GM23338 (cell line): ENCODE data around the gene GRIK1. TPM values are rescaled to one million over a fixed set of nuclear protein-coding genes. Genes with fewer than 3 reads are reported as not detected.

Source experiments
- ATAC-seq: fragments of 200-7000 bp; cut with Tn5 transposase; 3 replicates; pipeline ENCODE4 v1.9.1; 2020
- DNase-seq: peaks from one replicate; pipeline ENCODE4 v3.0.0-alpha.2; 2015; ENCODE audit warnings: low spot score
- H2AFZ ChIP-seq: fragments of 200-600 bp; sonication (generic); 2 replicates; pipeline ENCODE4 v1.8.0; 2016; ENCODE audit warnings: antibody characterized with exemption, mild to moderate bottlenecking, moderate library complexity
- H3F3A ChIP-seq: fragments of 200-600 bp; sonication (generic); replicated peaks from 2 replicates; pipeline ENCODE4 v1.8.0; 2017; ENCODE audit warnings: antibody characterized with exemption, mixed run types, low read depth
- H3K27ac ChIP-seq: fragments of 200-600 bp; sonication (generic); 2 replicates; pipeline ENCODE4 v1.6.1; 2016; ENCODE audit warnings: low read depth
- H3K27me3 ChIP-seq: fragments of 200-600 bp; sonication (generic); 2 replicates; pipeline ENCODE4 v1.8.0; 2016; ENCODE audit warnings: mild to moderate bottlenecking, mixed run types, moderate library complexity; ENCODE audit not compliant: insufficient read depth
- H3K36me3 ChIP-seq: fragments of 200-600 bp; sonication (generic); 2 replicates; pipeline ENCODE4 v1.8.0; 2016; ENCODE audit warnings: mild to moderate bottlenecking; ENCODE audit not compliant: insufficient read depth
- H3K4me1 ChIP-seq: fragments of 200-600 bp; sonication (generic); 2 replicates; pipeline ENCODE4 v1.8.0; 2016; ENCODE audit warnings: mild to moderate bottlenecking, moderate library complexity; ENCODE audit not compliant: insufficient read depth
- H3K4me2 ChIP-seq: fragments of 200-600 bp; sonication (generic); 2 replicates; pipeline ENCODE4 v1.7.1; 2017; ENCODE audit warnings: mixed run types
- H3K4me3 ChIP-seq: fragments of 200-600 bp; sonication (generic); 2 replicates; pipeline ENCODE4 v1.6.1; 2016; ENCODE audit warnings: mixed run types
- H3K79me2 ChIP-seq: fragments of 200-600 bp; sonication (generic); replicated peaks from 2 replicates; pipeline ENCODE4 v1.8.0; 2017; ENCODE audit warnings: mild to moderate bottlenecking; ENCODE audit not compliant: insufficient read depth
- H3K9me2 ChIP-seq: fragments of 200-600 bp; sonication (generic); 2 replicates; pipeline ENCODE4 v1.8.0; 2017; ENCODE audit not compliant: insufficient read depth
- H4K20me1 ChIP-seq: fragments of 200-600 bp; sonication (generic); replicated peaks from 2 replicates; pipeline ENCODE4 v1.8.0; 2017; ENCODE audit warnings: mild to moderate bottlenecking; ENCODE audit not compliant: insufficient read depth
- H3K27ac Mint-ChIP-seq: 2 replicates; pipeline ENCODE4 v1.8.0; 2020; ENCODE audit warnings: inconsistent platforms, mild to moderate bottlenecking, moderate library complexity, mixed read lengths
- H3K27me3 Mint-ChIP-seq: 3 replicates; pipeline ENCODE4 v1.8.0; 2022; ENCODE audit warnings: low read depth, mild to moderate bottlenecking, moderate library complexity, mixed read lengths, inconsistent platforms; ENCODE audit not compliant: insufficient read depth, poor library complexity
- H3K36me3 Mint-ChIP-seq: 3 replicates; pipeline ENCODE4 v1.8.0; 2021; ENCODE audit warnings: low read depth, mild to moderate bottlenecking, inconsistent platforms, moderate library complexity, mixed read lengths
- H3K4me1 Mint-ChIP-seq: 3 replicates; pipeline ENCODE4 v1.8.0; 2020; ENCODE audit warnings: mild to moderate bottlenecking, inconsistent platforms, mixed read lengths
- H3K4me3 Mint-ChIP-seq: 3 replicates; pipeline ENCODE4 v1.8.0; 2021; ENCODE audit warnings: moderate library complexity, mild to moderate bottlenecking, inconsistent platforms, mixed read lengths
- H3K9me3 Mint-ChIP-seq: 3 replicates; pipeline ENCODE4 v1.8.0; 2020; ENCODE audit warnings: moderate library complexity, mild to moderate bottlenecking, inconsistent platforms, mixed read lengths
- CREB1 ChIP-seq: fragments of 250-450 bp; sonication (Bioruptor Pico); IDR thresholded peaks from 2 replicates; pipeline ENCODE4 v1.5.0; 2020; ENCODE audit warnings: low read depth, mild to moderate bottlenecking, moderate library complexity
- EZH2 ChIP-seq: fragments of 200-600 bp; sonication (generic); IDR thresholded peaks from one replicate; pipeline ENCODE4 v1.8.0; 2017; ENCODE audit warnings: antibody characterized with exemption, mild to moderate bottlenecking, low read depth; ENCODE audit not compliant: unreplicated experiment
- NANOG ChIP-seq: IDR thresholded peaks from 2 replicates; pipeline ENCODE4 v1.6.1; 2016; ENCODE audit warnings: antibody characterized with exemption, borderline replicate concordance
- POLR2AphosphoS5 ChIP-seq: IDR thresholded peaks from 2 replicates; pipeline ENCODE4 v1.6.1; 2016; ENCODE audit warnings: antibody characterized with exemption, low read depth
- STAT1 ChIP-seq: IDR thresholded peaks from one replicate; pipeline ENCODE4 v1.6.1; 2016; ENCODE audit warnings: antibody characterized with exemption; ENCODE audit not compliant: unreplicated experiment
- ZNF114 ChIP-seq: fragments of 250-450 bp; sonication (Bioruptor Pico); IDR thresholded peaks from 2 replicates; pipeline ENCODE4 v1.5.0; 2020; ENCODE audit warnings: mild to moderate bottlenecking, moderate library complexity
- ZNF331 ChIP-seq: fragments of 250-450 bp; sonication (Bioruptor Pico); IDR thresholded peaks from 2 replicates; pipeline ENCODE4 v1.5.0; 2020; ENCODE audit warnings: low read depth, mild to moderate bottlenecking, moderate library complexity
- polyA plus RNA-seq: library from polyadenylated mRNA; unstranded; fragments of >200 nt; fragmentation: Nextera tagmentation; extraction: Ambion mirVana; gene quantifications from 2 replicates; pipeline ENCODE4 v1.2.1, GENCODE V29; 2016
- total RNA-seq: library from RNA; depleted of rRNA; stranded (reverse); fragments of >200 nt; shearing (Covaris generic); gene quantifications from 2 replicates; pipeline ENCODE4 v1.2.3, GENCODE V29; 2014
- TF ChIP-seq, protein P1 (sequence below): IDR thresholded peaks from 2 replicates; pipeline ENCODE4 v1.6.1; 2016; ENCODE audit warnings: antibody characterized with exemption
- TF ChIP-seq, protein P2 (sequence below): fragments of 250-450 bp; sonication (Bioruptor Pico); IDR thresholded peaks from 2 replicates; pipeline ENCODE4 v1.5.0; 2020; ENCODE audit warnings: mild to moderate bottlenecking, moderate library complexity

Gene GRIK1
- total and polyA plus RNA-seq, 2 experiments from 2014 or later: 0.18 to 0.42 TPM

GRCh38 chr21:29682800-29683199, 257.0 kb downstream of the GRIK1 start:
- no peaks in the 10 kb centered on the region for H3K79me2 ChIP-seq
- Mint-ChIP-seq H3K36me3 (no peaks in the 10 kb centered on the region), H3K27ac (no peak overlapping the region), H3K4me3 (no peak overlapping the region), H3K4me1 (peaks cover 3% of the 10 kb centered on the region; the same call in 2 of the 3 replicates), H3K9me3 (no peaks in the 10 kb centered on the region; the same call in 2 of the 3 replicates), H3K27me3 (peaks cover 3% of the 10 kb centered on the region)
- H3K27ac ChIP-seq: no peak overlapping the region
- ATAC-seq: no peak
- H2AFZ ChIP-seq: no peak overlapping the region
- H3K9me2 ChIP-seq: no peaks in the 10 kb centered on the region
- no peaks in the 10 kb centered on the region for H3F3A ChIP-seq
- no peaks in the 10 kb centered on the region for H3K27me3 ChIP-seq
- no peaks in the 10 kb centered on the region for H3K36me3 ChIP-seq
- DNase-seq: no peak
- TF ChIP-seq NANOG: no peak
- no peak for TF ChIP-seq ZNF114 (CRISPR knock-in tag)
- TF ChIP-seq, protein P1, sequence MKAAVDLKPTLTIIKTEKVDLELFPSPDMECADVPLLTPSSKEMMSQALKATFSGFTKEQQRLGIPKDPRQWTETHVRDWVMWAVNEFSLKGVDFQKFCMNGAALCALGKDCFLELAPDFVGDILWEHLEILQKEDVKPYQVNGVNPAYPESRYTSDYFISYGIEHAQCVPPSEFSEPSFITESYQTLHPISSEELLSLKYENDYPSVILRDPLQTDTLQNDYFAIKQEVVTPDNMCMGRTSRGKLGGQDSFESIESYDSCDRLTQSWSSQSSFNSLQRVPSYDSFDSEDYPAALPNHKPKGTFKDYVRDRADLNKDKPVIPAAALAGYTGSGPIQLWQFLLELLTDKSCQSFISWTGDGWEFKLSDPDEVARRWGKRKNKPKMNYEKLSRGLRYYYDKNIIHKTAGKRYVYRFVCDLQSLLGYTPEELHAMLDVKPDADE: no peak
- TF ChIP-seq ZNF331 (CRISPR knock-in tag): no peak
- no peak for TF ChIP-seq POLR2AphosphoS5
- TF ChIP-seq CREB1 (CRISPR knock-in tag): no peak
- H3K4me2 ChIP-seq: no peak overlapping the region
- H3K4me1 ChIP-seq: peaks cover 4% of the 10 kb centered on the region
- no peak overlapping the region for H3K4me3 ChIP-seq
- no peaks in the 10 kb centered on the region for H4K20me1 ChIP-seq

- peaks cover 28% of the 10 kb centered on the region for H3K4me1 Mint-ChIP-seq
- Histone ChIP-seq H3K4me1 (peaks cover 25% of the 10 kb centered on the region), H3K79me2 (no peaks in the 10 kb centered on the region), H3K4me3 (no peak overlapping the region), H3F3A (no peaks in the 10 kb centered on the region), H3K27ac (no peak overlapping the region), H3K27me3 (no peaks in the 10 kb centered on the region), H3K36me3 (no peaks in the 10 kb centered on the region), H3K4me2 (no peak overlapping the region), H2AFZ (no peak overlapping the region), H4K20me1 (no peaks in the 10 kb centered on the region), H3K9me2 (no peaks in the 10 kb centered on the region)
- DNase-seq (no peak), ATAC-seq (no peak)
- no peak overlapping the region for H3K27ac Mint-ChIP-seq
- no peak overlapping the region for H3K4me3 Mint-ChIP-seq
- H3K36me3 Mint-ChIP-seq: no peaks in the 10 kb centered on the region
- no peaks in the 10 kb centered on the region; the same call in 2 of the 3 replicates for H3K9me3 Mint-ChIP-seq
- no peak for TF ChIP-seq STAT1
- TF ChIP-seq EZH2: no peak
- no peaks in the 10 kb centered on the region for H3K27me3 Mint-ChIP-seq
Observed at GRCh38 chr21:29680273-29680672, 259.5 kb downstream of the GRIK1 start.

DNA sequence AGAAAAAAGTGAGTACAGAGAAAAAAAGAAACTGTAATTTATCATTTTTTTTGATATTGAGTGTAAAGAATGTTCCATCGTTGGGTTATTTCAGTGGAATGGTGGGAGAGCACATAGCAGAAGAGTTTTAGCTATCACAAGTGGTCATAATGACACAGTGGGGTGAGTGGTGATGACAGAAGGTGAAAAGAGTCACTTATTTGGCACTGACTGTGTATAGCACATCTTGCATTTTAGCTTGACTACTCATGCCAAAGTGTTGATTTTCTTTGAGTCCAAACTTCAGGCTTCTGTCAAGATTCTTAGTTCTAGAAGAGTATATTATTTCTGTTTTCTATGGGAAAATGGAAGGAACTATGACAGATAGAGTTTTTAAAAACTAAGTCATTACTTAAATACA, 261.2 kb downstream of the GRIK1 start:
- Mint-ChIP-seq H3K27me3 (no peaks in the 10 kb centered on the region), H3K36me3 (no peaks in the 10 kb centered on the region), H3K27ac (no peak overlapping the region), H3K9me3 (no peaks in the 10 kb centered on the region; the same call in 2 of the 3 replicates), H3K4me3 (no peak overlapping the region), H3K4me1 (peaks cover 37% of the 10 kb centered on the region)
- Histone ChIP-seq H2AFZ (no peak overlapping the region), H3F3A (no peaks in the 10 kb centered on the region), H3K27me3 (no peaks in the 10 kb centered on the region), H4K20me1 (no peaks in the 10 kb centered on the region), H3K27ac (no peak overlapping the region), H3K4me1 (peaks cover 34% of the 10 kb centered on the region), H3K9me2 (no peaks in the 10 kb centered on the region), H3K36me3 (no peaks in the 10 kb centered on the region), H3K4me2 (no peak overlapping the region), H3K79me2 (no peaks in the 10 kb centered on the region), H3K4me3 (no peak overlapping the region)
- TF ChIP-seq ZNF331 (CRISPR knock-in tag) (no peak), EZH2 (no peak), POLR2AphosphoS5 (no peak)
- TF ChIP-seq, protein P2, sequence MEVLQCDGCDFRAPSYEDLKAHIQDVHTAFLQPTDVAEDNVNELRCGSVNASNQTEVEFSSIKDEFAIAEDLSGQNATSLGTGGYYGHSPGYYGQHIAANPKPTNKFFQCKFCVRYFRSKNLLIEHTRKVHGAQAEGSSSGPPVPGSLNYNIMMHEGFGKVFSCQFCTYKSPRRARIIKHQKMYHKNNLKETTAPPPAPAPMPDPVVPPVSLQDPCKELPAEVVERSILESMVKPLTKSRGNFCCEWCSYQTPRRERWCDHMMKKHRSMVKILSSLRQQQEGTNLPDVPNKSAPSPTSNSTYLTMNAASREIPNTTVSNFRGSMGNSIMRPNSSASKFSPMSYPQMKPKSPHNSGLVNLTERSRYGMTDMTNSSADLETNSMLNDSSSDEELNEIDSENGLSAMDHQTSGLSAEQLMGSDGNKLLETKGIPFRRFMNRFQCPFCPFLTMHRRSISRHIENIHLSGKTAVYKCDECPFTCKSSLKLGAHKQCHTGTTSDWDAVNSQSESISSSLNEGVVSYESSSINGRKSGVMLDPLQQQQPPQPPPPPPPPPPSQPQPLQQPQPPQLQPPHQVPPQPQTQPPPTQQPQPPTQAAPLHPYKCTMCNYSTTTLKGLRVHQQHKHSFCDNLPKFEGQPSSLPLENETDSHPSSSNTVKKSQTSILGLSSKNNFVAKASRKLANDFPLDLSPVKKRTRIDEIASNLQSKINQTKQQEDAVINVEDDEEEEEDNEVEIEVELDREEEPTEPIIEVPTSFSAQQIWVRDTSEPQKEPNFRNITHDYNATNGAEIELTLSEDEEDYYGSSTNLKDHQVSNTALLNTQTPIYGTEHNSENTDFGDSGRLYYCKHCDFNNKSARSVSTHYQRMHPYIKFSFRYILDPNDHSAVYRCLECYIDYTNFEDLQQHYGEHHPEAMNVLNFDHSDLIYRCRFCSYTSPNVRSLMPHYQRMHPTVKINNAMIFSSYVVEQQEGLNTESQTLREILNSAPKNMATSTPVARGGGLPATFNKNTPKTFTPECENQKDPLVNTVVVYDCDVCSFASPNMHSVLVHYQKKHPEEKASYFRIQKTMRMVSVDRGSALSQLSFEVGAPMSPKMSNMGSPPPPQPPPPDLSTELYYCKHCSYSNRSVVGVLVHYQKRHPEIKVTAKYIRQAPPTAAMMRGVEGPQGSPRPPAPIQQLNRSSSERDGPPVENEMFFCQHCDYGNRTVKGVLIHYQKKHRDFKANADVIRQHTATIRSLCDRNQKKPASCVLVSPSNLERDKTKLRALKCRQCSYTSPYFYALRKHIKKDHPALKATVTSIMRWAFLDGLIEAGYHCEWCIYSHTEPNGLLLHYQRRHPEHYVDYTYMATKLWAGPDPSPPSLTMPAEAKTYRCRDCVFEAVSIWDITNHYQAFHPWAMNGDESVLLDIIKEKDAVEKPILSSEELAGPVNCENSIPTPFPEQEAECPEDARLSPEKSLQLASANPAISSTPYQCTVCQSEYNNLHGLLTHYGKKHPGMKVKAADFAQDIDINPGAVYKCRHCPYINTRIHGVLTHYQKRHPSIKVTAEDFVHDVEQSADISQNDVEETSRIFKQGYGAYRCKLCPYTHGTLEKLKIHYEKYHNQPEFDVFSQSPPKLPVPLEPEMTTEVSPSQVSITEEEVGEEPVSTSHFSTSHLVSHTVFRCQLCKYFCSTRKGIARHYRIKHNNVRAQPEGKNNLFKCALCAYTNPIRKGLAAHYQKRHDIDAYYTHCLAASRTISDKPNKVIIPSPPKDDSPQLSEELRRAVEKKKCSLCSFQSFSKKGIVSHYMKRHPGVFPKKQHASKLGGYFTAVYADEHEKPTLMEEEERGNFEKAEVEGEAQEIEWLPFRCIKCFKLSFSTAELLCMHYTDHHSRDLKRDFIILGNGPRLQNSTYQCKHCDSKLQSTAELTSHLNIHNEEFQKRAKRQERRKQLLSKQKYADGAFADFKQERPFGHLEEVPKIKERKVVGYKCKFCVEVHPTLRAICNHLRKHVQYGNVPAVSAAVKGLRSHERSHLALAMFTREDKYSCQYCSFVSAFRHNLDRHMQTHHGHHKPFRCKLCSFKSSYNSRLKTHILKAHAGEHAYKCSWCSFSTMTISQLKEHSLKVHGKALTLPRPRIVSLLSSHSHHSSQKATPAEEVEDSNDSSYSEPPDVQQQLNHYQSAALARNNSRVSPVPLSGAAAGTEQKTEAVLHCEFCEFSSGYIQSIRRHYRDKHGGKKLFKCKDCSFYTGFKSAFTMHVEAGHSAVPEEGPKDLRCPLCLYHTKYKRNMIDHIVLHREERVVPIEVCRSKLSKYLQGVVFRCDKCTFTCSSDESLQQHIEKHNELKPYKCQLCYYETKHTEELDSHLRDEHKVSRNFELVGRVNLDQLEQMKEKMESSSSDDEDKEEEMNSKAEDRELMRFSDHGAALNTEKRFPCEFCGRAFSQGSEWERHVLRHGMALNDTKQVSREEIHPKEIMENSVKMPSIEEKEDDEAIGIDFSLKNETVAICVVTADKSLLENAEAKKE: no peak
- DNase-seq (no peak), ATAC-seq (no peak)
